ENCODE data around the gene NELL2.
"Not testable (repeated sequence)": the region's sequence is repeated elsewhere in the genome, so short reads cannot be mapped to it uniquely, and the experiment has no call there.

NELL2 gene

GRCh38 chr12:44686821-44687432, 189.2 kb downstream of the NELL2 start:
- DNase-seq, result not testable (repeated sequence)

DNA sequence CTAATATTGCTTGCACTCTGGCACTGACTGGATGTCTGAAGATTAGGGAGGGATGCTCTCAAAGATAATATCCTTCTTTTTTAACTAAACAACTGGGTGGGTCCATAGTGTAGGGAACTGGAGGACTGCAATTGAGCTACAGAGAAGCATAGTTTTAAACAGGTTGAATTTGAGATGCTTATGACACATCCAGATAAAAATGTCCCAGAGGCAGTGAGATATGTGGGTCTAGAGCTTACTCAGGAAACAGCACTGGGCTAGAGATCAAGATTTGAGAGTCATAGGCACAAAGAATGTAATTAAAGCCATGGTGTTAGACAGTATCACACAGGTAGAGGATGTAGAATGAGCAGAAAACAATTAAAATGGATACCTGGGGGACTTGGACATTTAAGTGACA, 198.4 kb downstream of the NELL2 start:
- no peak for DNase-seq

DNA sequence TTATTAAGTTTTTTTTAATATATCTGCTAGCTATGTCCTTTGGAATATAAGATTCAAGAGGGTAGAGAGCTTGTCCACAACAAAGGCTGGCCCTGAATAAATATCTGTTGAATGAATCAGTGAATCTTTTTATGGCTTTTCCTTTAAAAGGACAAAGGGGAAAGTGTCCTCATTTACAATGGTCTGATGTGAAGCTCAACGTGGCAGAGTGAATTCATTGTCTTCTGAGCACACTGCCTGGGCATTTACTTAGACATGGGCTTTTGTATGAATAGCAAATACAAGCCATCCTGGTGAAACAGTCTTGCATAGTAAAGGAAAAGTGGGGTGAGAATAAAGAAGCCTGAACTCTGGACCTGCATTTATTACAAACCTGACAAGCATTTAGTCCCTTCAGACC, 201.2 kb downstream of the NELL2 start:
- no peak for DNase-seq

DNA sequence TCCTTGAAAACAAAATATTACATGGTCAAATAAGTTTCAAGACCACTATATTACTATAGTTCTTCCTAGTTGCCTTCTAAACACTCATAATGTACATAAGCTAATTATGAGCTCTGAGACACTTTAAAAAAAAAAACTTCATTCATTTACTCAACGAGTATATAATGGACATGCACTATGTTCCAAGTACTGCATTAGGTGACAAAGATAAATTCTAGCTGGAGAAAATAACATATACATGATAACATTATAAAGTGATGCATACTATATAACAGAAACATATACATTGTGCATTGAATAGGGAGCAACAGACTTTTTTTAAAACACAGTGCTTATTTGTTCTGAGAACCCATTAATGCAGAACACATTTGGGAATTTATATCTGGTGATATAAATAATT, 202.3 kb downstream of the NELL2 start:
- DNase-seq, result no peak

GRCh38 chr12:44672042-44672441, 204.1 kb downstream of the NELL2 start:
- no peak for DNase-seq

DNA sequence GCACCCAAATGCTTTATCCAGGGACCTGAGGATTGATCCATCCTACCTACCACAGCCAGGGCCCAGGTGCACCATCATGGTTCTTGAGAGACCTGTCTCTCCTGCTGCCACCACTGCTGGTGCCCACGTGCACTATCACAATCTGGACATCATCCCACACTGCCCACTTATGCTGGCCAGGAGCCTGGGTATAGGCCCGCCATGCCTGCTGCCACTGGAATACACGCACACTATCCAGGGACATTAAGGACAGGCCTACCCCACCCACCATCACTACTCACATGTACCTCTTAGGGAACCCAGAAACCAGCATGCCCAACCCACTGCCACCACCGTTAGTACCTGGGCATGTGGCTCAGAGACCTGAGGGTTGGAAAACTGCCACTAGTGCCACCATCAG, 207.7 kb downstream of the NELL2 start:
- DNase-seq, result no peak

DNA sequence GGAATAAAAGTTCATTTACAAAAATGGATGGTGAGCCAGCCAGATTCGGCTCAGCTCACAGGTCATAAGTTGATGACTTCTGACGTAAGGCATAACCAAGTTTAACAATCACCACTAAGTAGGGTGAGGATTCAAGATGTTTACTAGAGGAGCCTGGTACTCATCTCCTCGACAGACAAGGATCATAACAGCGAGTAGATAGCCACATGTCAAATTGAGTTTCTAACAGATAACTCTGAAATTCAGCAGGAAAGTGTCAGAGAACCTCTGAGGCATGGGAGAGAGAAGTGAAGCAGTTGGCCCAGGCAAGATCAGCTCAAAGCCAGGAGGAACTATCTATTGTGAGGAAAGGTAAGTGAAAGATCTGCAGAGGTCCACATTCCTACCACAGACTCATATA, 208.7 kb downstream of the NELL2 start:
- no peak for DNase-seq

- DNase-seq, result no peak
Observed at GRCh38 chr12:44663291-44663690, 212.8 kb downstream of the NELL2 start.

GRCh38 chr12:44655846-44656245, 220.3 kb downstream of the NELL2 start:
- no peak for DNase-seq

- no peak for DNase-seq
Observed at GRCh38 chr12:44654646-44655639, 221.2 kb downstream of the NELL2 start.

GRCh38 chr12:44653861-44654527, 222.1 kb downstream of the NELL2 start:
- DNase-seq, result no peak

- no peak for DNase-seq
Observed at GRCh38 chr12:44649693-44650092, 226.4 kb downstream of the NELL2 start.

GRCh38 chr12:44647917-44648690, 228.0 kb downstream of the NELL2 start:
- DNase-seq, result no peak

DNA sequence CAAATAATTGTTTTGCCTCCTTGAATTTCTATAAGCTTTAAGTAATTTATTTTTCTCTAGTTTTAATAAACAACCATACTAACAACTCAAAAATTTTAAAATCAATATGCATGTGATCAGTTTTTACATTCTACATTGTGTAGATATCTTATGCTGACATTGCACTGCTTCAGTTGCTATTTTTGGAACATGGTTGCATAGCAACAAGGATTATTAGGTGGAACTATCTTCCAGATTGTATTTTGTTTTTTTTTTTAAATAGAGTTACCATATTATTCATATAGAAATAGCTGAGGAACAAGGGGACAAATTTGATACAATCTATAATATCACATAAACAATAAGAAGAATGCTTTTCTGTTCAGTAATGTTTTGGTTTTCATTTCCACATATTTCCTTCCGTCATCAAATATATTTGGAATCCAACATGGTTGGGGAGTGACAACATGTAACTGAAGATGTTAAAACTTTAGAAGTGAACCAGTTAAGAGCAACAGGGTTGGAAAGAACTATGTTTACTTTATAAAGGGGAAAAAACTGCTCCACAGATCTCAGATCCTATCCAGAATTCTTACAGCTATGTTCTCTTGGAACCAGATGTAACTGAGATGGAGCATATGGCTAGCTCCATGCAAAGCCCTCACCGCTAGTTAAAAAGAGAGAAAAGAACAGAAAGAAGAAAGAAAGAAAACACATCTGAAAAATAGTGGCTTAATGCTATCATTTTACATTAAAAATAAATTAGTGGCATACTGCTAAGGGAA, 235.5 kb downstream of the NELL2 start:
- DNase-seq, result no peak

- DNase-seq, result no peak
Observed at GRCh38 chr12:44637875-44638274, 238.2 kb downstream of the NELL2 start.

GRCh38 chr12:44628180-44628579, 247.9 kb downstream of the NELL2 start:
- DNase-seq, result no peak

GRCh38 chr12:44627387-44628166, 248.5 kb downstream of the NELL2 start:
- no peak for DNase-seq

DNA sequence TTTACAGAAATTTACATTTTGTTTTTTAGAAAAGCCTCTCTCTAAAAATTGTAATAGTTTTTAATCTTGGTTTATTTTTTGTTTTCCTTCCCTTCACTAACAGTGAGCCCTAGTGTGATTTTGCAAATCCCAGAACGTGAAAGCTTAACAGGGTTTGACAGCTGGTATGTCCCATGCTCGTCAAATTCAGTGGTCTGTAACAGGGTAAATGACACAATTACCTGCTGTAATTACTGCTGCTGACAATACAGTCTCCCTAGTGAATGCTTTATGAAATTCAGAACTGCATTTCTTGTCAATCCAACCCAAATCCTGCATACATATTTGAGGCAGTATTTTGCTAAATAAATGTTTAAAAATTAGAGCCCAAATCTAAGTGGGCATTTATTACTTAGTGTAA, 249.2 kb downstream of the NELL2 start:
- no peak for DNase-seq

- DNase-seq, result no peak
Observed at GRCh38 chr12:44618946-44619345, 257.2 kb downstream of the NELL2 start.

DNA sequence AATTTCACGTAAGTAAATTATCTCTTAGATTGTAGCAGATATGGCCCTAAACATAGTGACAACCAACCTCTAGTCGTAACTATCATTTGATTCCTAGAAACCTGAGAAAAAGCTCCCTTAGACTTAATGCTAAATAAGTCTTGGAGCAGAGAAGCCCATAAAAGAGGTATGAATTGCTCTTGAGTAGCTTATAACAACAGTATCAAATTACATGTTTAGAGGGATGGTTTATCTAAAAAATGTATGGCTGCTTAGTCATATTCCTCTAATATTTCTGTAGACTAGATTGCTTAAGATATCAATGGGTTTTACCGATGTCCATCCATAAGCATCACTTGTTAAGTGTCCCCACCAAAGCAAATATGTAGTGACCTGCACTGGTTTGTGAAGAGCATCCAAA, 259.7 kb downstream of the NELL2 start:
- no peak for DNase-seq

- DNase-seq, result no peak
Observed at GRCh38 chr12:44611538-44611937, 264.6 kb downstream of the NELL2 start.

Measured in T-helper 2 cell (primary cell).